ENCODE data around the gene MUSK. TPM values are rescaled to one million over a fixed set of nuclear protein-coding genes. Genes with fewer than 3 reads are reported as not detected.
"Not testable (repeated sequence)": the region's sequence is repeated elsewhere in the genome, so short reads cannot be mapped to it uniquely, and the experiment has no call there.

Gene MUSK
- total RNA-seq, 1 donor from 2014 or later = 3.2 TPM

DNA sequence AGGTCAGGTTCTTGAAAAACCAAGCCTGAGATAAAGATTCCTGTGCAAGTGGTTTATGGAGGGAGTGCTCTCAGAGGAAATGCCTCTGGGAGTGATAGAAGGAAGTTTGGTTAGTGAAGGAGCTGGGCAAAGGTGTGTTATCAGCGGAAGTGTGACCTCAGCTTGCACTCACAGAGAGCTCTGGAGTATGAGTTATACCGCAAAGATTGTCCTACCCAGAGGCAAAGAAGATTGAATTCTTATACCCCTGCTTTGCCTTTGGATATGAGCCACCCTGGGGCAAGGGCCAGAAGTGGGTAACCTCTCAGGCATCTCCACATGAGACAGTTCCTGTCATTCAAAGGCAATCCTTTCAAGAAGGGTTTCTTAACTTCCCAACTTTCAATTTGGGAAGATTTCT lies 145.6 kb downstream of the MUSK start:
- DNase-seq (no peak), ATAC-seq (no peak)
- no peaks in the 10 kb centered on the region for H3K9me3 ChIP-seq
- TF ChIP-seq, protein P1, sequence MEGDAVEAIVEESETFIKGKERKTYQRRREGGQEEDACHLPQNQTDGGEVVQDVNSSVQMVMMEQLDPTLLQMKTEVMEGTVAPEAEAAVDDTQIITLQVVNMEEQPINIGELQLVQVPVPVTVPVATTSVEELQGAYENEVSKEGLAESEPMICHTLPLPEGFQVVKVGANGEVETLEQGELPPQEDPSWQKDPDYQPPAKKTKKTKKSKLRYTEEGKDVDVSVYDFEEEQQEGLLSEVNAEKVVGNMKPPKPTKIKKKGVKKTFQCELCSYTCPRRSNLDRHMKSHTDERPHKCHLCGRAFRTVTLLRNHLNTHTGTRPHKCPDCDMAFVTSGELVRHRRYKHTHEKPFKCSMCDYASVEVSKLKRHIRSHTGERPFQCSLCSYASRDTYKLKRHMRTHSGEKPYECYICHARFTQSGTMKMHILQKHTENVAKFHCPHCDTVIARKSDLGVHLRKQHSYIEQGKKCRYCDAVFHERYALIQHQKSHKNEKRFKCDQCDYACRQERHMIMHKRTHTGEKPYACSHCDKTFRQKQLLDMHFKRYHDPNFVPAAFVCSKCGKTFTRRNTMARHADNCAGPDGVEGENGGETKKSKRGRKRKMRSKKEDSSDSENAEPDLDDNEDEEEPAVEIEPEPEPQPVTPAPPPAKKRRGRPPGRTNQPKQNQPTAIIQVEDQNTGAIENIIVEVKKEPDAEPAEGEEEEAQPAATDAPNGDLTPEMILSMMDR (IDR thresholded peaks at IDR 0.05) = no peak
- H3K4me1 ChIP-seq = no peaks in the 10 kb centered on the region
- no peak overlapping the region for H3K4me3 ChIP-seq
- H3K27ac ChIP-seq = no peak overlapping the region
- H3K36me3 ChIP-seq = no peaks in the 10 kb centered on the region
- intact Hi-C loops (cut with DNase I) = no loop called here
- no peaks in the 10 kb centered on the region for H3K27me3 ChIP-seq (ENCODE audit: low read depth)

DNA sequence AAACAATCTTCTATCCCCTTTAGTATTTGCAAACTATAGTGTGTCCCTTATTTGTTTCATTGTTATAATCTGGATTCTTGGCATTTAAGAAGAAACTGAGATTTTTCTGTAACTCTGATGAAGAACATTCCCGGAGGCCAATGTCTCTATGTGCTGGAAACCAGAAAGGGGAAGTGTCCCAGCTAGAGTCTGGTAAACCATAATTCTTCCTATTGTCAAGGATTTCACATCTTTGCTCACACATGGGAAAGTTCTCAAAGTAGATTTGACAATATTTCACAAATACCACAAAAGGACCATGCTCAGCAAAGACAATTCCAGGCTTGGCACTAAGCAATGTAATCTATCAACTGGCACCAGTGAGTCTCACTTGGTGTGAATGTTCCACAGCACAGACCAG lies 146.8 kb downstream of the MUSK start:
- Histone ChIP-seq H3K27me3 (ENCODE audit: low read depth) (no peaks in the 10 kb centered on the region), H3K4me3 (no peak overlapping the region), H3K27ac (no peak overlapping the region), H3K9me3 (no peaks in the 10 kb centered on the region), H3K36me3 (no peaks in the 10 kb centered on the region), H3K4me1 (no peaks in the 10 kb centered on the region)
- intact Hi-C loops (cut with DNase I) = no loop called here
- TF ChIP-seq, protein P1 (IDR thresholded peaks at IDR 0.05) = no peak
- DNase-seq (no peak), ATAC-seq (no peak)

DNA sequence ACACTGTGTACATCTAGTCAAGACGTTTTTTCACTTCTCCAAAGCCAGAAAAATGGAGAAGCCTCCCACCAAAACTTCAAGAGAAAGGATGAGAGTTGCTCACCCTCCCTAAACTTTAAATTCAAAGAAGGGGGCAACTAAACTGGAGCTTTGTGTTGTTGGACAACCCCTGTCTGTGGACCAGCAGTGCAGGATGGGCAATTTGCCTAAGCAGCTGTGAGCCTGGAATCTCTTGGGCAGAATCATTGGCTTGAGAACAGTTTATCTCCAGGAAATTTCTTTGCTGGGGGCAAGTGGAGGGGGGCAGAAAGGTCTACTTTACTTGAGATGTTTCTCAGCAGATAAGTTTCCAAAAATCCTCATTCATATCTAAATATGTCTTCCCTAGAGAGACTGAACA lies 151.8 kb downstream of the MUSK start:
- Histone ChIP-seq H3K4me3 (no peak overlapping the region), H3K27me3 (ENCODE audit: low read depth) (no peaks in the 10 kb centered on the region), H3K9me3 (no peaks in the 10 kb centered on the region), H3K27ac (no peak overlapping the region), H3K36me3 (no peaks in the 10 kb centered on the region), H3K4me1 (no peaks in the 10 kb centered on the region)
- intact Hi-C loops (cut with DNase I) = no loop called here
- TF ChIP-seq, protein P1 (IDR thresholded peaks at IDR 0.05) = no peak
- DNase-seq (no peak), ATAC-seq (no peak)

DNA sequence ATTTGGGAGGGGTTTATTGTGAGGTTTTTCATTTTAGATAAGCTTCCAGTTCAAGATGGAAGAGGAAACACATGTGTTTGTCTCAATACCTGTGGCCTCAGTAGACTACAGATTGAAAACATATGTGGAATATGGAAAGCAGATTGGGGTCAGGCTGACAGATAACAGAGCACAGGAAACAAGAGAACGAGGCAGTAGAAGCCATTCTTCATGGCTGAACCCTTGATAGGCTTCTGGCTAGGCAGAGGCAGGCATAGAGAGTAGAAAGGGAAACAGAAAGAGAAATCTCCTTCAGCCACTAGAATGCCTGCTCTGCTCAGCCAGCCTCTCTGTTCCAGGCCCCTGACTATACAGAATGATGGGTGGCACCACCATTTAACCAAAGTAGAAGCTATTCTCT lies 152.5 kb downstream of the MUSK start:
- H3K9me3 ChIP-seq = no peaks in the 10 kb centered on the region
- intact Hi-C loops (cut with DNase I) = no loop called here
- DNase-seq (no peak), ATAC-seq (no peak)
- H3K36me3 ChIP-seq = no peaks in the 10 kb centered on the region
- H3K27ac ChIP-seq = no peak overlapping the region
- TF ChIP-seq, protein P1 (IDR thresholded peaks at IDR 0.05) = no peak
- H3K4me1 ChIP-seq = no peaks in the 10 kb centered on the region
- no peaks in the 10 kb centered on the region for H3K27me3 ChIP-seq (ENCODE audit: low read depth)
- no peak overlapping the region for H3K4me3 ChIP-seq

DNA sequence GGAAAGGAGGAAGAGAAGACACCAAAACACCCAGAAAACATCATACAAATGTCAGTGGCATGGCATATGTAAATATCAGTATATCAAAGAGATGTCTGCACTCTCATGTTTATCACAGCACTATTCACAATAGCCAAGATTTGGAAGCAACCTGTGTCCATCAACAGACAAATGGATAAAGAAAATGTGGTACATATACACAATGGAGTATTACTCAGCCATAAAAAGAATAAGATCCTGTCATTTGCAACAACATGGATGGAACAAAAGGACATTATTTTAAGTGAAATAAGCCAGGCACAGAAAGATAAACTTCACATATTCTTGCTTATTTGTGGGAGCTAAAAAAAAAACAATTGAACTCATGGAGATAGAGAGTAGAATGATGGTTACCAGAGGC lies 156.5 kb downstream of the MUSK start:
- H3K4me1 ChIP-seq; H3K27me3 ChIP-seq (ENCODE audit: low read depth); ATAC-seq; H3K4me3 ChIP-seq; H3K36me3 ChIP-seq; H3K27ac ChIP-seq; DNase-seq; intact Hi-C loops (cut with DNase I); H3K9me3 ChIP-seq: not testable (repeated sequence)

DNA sequence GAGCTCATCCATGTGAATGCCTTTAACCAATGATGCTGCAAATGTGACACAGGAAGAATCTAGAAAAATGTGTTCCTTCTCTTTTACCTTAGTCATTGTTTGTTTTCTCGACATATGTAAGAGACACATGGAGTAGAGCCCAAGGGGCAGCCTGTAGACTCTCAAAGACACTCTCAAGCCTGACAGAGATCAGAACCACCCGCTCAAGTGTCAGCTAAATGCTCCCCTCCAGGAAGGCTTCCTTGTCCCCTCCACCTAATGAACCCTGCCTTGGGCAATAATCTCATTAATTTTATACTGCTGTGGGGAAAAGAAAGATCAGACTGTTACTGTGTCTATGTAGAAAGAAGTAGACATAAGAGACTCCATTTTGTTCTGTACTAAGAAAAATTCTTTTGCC lies 157.4 kb downstream of the MUSK start:
- ATAC-seq = no peak
- DNase-seq = no peak
- no peaks in the 10 kb centered on the region for H3K27me3 ChIP-seq (ENCODE audit: low read depth)
- intact Hi-C loops (cut with DNase I) = no loop called here
- H3K4me3 ChIP-seq = no peak overlapping the region
- TF ChIP-seq, protein P1 (IDR thresholded peaks at IDR 0.05) = no peak
- no peak overlapping the region for H3K27ac ChIP-seq
- H3K36me3 ChIP-seq = no peaks in the 10 kb centered on the region
- no peaks in the 10 kb centered on the region for H3K9me3 ChIP-seq
- H3K4me1 ChIP-seq = no peaks in the 10 kb centered on the region

DNA sequence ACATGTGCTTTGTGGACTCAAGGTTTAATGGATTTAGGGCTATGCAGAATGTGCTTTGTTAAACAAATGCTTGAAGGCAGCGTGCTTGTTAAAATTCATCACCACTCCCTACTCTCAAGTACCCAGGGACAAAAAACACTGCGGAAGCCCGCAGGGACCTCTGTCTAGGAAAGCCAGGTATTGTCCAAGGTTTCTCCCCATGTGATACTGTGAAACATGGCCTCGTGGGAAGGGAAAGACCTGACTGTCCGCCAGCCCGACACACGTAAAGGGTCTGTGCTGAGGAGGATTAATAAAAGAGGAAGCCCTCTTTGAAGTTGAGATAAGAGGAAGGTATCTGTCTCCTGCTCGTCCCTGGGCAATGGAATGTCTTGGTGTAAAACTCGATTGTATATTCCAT lies 157.8 kb downstream of the MUSK start:
- H3K4me1 ChIP-seq; H3K4me3 ChIP-seq; ATAC-seq; intact Hi-C loops (cut with DNase I); H3K27ac ChIP-seq; H3K9me3 ChIP-seq; H3K27me3 ChIP-seq (ENCODE audit: low read depth); DNase-seq; H3K36me3 ChIP-seq: not testable (repeated sequence)

Data from lower lobe of right lung (tissue), 2 donors.